Activated CD8-positive, alpha-beta memory T cell treated with anti-CD3 and anti-CD28 coated beads, Interleukin-2, amount 50 U/mL, for 24 hours (primary cell): ENCODE data around the gene LRRC8E.
"Not testable (repeated sequence)": the region's sequence is repeated elsewhere in the genome, so short reads cannot be mapped to it uniquely, and the experiment has no call there.

Experiments used
- DNase-seq: peaks from one replicate; pipeline ENCODE4 v3.0.0-alpha.2; 2020; ENCODE audit errors: extremely low read depth

Gene LRRC8E

GRCh38 chr19:7887408-7888144 lies 734 bp upstream of the LRRC8E start:
- DNase-seq, result no peak

DNA sequence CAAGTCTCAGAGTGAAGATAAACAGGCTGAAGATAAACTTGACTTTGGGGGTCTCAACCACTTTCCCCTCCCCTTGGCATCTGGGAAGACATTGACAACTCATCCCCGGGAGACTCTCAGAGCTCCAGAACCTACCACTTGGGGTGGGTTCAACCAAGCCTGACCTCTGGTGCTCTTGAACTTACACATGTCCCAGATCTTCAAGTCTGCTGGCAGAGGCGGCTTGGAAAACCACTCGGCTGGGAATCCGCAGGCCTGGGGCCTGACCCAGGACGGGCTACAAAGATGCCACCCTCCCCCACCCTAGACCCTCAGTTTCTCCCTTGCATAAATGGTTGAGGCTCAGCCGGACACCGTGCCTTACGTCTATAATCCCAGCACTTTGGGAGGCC lies 512 bp downstream of the LRRC8E start:
- DNase-seq, result no peak

- DNase-seq, result not testable (repeated sequence)
Measured at GRCh38 chr19:7893362-7894101, 5.2 kb downstream of the LRRC8E start.

DNA sequence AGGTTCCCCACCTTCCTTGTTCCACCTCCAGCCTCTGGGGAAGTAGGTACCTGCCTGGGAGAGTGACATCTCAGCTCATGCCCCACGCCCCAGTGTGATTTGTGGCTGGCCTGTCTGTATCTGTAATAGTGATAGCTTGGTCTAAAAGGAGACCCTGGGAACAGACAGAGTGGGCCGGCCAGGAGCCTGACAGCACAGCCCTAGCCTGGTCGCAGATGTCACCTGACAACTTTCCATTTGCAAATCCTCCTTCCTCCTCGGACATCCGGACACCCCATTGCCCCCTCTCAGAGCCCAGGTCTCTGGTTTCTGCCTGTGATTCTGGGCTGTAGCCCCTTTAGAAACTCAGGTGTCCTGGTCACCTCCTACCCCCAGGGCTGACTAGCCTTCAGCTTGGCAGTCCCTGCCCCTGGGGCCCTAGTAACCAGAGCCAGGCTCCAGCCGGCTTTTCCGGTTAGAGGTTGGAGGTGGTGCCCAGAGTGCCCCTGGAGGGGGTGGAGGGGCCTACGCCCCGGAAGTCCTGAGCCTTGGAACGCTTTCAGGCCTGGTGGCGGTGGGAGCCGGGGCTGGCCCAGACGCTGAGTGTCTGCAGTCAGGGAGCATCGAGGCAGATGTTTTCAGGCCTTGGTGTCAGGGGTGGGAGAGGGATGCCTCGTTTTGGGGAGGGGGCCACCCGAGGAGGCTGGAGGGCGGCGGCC lies 6.5 kb downstream of the LRRC8E start:
- DNase-seq, result no peak

DNA sequence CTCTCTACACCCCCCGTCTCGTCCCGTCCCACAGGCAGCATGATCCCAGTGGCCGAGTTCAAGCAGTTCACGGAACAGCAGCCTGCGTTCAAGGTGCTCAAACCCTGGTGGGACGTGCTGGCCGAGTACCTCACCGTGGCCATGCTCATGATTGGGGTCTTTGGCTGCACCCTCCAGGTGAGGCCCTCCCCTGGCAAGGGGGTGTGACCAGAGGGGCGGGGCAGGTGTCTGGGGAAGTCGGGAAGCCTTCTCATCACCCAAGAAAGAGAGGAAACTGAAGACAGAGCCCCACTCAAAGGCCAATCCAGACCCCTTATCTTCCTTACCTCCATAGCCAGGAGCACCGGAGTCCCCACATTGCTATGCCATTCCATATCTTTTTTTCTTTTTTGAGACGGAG lies 7.3 kb downstream of the LRRC8E start:
- DNase-seq, result no peak

DNA sequence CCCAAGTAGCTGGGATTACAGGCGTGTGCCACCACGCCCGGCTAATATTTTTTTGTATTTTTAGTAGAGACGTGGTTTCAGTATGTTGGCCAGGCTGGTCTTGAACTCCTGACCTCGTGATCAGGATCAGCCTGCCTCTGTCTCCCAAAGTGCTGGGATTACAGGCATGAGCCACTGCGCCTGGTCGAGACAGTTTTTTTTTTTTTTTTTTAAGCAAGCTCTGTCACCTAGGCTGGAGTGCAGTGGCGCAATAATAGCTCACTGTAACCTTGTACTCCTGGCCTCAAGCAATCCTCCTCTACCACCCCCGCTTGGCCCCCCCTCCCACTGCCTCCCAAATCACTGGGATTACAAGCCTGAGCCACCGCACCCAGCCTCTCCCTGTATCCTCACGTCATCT lies 9.0 kb downstream of the LRRC8E start:
- DNase-seq, result no peak

- no peak for DNase-seq
Measured at GRCh38 chr19:7898967-7899366, 10.7 kb downstream of the LRRC8E start.

DNA sequence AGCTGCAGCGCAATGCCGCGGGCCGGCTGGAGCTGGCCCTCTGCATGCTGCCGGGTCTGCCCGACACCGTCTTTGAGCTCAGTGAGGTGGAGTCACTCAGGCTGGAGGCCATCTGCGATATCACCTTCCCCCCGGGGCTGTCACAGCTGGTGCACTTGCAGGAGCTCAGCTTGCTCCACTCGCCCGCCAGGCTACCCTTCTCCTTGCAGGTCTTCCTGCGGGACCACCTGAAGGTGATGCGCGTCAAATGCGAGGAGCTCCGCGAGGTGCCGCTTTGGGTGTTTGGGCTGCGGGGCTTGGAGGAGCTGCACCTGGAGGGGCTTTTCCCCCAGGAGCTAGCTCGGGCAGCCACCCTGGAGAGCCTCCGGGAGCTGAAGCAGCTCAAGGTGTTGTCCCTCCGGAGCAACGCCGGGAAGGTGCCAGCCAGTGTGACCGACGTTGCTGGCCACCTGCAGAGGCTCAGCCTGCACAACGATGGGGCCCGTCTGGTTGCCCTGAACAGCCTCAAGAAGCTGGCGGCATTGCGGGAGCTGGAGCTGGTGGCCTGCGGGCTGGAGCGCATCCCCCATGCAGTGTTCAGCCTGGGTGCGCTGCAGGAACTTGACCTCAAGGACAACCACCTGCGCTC lies 11.6 kb downstream of the LRRC8E start:
- no peak for DNase-seq

GRCh38 chr19:7900401-7900870 lies 12.1 kb downstream of the LRRC8E start:
- DNase-seq, result no peak

DNA sequence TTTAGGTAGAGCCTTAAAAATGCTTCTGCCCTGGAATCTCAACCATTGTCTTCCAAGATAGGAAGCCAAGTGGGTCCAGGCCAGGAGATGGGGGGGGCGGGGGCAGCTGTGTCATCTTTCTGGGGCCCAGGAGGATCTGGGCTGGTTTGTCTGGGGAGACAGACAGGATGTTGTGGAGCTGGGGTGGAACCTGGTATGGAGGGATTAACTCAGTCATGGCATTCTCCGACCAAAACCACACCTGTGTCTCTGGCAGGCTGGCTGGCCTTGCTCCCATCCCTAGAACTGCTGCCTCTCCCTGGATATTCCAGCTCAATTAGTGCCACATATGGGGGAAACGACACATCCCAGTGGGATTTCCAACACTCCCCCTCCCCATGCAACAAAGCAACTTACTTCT lies 12.6 kb downstream of the LRRC8E start:
- no peak for DNase-seq

GRCh38 chr19:7901337-7901736 lies 13.0 kb downstream of the LRRC8E start:
- no peak for DNase-seq

DNA sequence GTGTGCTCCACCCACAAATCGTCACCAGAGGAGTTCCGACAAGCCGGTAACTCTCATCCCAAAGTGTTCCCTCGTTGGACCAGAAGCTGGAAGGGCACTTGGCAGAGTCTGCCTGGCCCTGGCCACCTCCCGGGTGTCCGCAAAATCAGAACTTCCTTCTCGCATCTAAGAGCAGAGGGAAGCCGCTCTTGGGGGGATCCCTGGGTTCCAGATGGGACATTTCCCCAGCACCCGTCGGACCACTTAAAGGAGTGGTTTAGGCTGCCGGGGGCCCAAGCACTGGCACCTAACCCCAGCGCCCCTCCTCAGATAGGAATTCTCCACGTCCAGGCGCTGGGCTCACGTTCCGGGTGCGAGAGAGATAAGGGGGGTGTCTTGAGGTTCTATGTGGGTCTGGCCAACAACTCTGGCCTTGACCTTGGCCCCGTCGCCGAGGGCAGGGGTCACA lies 14.5 kb downstream of the LRRC8E start:
- DNase-seq, result no peak

DNA sequence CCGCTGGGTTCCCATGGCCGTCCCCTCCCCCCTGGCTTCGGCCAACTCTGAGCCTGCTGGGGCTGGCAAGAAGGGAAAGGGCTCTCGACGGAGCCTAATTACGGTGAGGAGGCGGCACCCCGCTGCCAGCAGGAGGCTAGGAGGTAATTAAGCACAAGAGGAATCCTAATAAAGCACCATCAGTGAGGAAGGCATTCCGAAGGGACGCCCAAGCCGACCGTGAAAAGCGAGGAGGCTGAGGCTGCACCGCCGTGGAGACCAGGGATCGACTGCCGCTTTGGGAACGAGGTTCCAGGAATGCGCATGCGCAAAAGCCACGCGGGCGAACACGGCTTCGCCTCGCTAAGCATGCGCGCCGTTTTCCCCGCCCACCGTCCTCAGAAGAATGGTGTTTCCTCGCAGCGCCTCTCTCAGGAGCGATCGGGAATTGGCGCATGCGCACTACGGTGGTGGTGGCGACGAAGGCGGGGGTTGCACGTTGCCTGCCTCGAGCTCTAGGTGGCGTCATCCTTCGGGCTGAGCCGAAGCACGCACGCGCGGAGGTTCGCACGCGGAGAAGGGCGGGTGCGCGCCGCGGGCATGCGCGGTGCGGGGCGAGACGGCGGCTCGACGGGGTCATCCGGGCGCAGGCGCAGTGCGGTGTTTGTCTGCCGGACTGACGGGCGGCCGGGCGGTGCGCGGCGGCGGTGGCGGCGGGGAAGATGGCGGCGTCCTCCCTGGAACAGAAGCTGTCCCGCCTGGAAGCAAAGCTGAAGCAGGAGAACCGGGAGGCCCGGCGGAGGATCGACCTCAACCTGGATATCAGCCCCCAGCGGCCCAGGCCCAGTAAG lies 15.1 kb downstream of the LRRC8E start, which contains the start of gene MAP2K7:
MAP2K7 (plus strand) TSS at position 634 of the 830 bp plus-strand sequence; CDS start at position 702, 68 bp downstream.
- peak; percentile 100 for DNase-seq

DNA sequence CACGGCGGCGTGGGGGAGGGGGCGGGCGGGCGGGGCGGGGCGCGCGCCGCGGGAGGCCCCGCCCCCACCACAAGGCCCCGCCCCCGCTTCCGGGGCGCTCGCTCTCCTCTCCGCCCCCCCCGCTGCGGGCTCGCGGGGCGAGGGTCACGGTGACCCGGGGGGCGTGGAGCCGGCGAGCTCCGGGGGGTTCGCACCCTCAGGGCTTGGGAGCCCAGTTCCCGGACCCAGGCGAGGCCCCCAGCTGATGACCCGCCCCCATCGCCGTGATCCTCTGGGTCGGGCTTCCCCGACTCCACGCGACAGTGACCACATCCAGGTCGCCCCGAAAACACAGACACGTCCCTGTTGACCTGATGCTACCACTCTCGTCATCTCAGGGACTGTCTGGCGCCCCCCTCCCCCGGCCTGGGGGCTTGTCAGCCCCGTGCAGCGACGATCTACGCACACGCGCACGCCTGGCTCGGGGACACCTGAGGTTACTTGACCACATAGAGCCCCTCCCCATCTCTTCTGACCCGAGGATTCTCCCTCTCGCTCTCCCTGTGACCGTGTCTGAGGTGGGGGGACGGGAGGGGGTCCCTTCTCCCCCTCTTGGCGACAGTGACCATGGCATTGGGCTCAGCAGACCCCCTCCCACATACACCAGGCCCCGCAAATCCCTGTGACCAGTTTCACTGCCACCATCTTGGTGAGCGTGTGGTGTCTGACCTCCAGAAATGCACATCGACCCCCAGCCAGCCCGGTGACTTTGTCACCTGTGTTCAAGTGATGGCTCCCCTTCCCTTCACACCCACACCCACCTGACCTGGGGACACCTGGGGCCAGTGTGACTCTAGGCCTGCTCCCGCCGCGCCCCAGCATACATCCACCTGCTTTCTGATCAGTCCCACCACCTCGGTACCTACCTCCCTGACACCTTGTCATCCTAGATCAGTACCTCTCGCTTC lies 16.0 kb downstream of the LRRC8E start:
- no peak for DNase-seq

GRCh38 chr19:7905268-7905667 lies 17.0 kb downstream of the LRRC8E start:
- no peak for DNase-seq

- no peak for DNase-seq
Measured at GRCh38 chr19:7905859-7906258, 17.5 kb downstream of the LRRC8E start.

- no peak for DNase-seq
Measured at GRCh38 chr19:7907122-7907521, 18.8 kb downstream of the LRRC8E start.

GRCh38 chr19:7907544-7907943 lies 19.2 kb downstream of the LRRC8E start:
- no peak for DNase-seq

- no peak for DNase-seq
Measured at GRCh38 chr19:7908078-7908699, 19.9 kb downstream of the LRRC8E start.
